OCI-LY7 (cell line): Measurements from ENCODE around the gene PPP1R14B. TPM values are rescaled to one million over a fixed set of nuclear protein-coding genes. Genes with fewer than 3 reads are reported as not detected.

Source experiments
- BruUV-seq: library from RNA; stranded (reverse); fragments of 400-500 nt; replicated peaks from 2 replicates; lab custom pipeline; 2021; lab: Mats Ljungman, UMichigan
- CTCF ChIA-PET: fragments of 300-600 bp; sonication (Branson Sonifier 250); formaldehyde crosslinking; loops from one replicate; lab custom pipeline; 2022; ENCODE audit warnings: antibody characterized with exemption; ENCODE audit not compliant: unreplicated experiment; lab: Charles Lee
- POLR2A ChIA-PET: fragments of 300-600 bp; sonication (Branson Sonifier 250); formaldehyde crosslinking; loops from one replicate; lab custom pipeline; 2022; ENCODE audit warnings: antibody characterized with exemption; lab: Charles Lee
- DNase-seq: peaks from one replicate; pipeline ENCODE4 v3.0.0-alpha.2; 2015; ENCODE audit warnings: low spot score
- H2AFZ ChIP-seq: fragments of 200-600 bp; sonication (generic), shearing (Covaris generic); 2 replicates; pipeline ENCODE4 v1.6.1; 2014; ENCODE audit warnings: mild to moderate bottlenecking, antibody characterized with exemption, low read length, moderate library complexity
- H3K27ac ChIP-seq: fragments of 200-600 bp; sonication (generic); 2 replicates; pipeline ENCODE4 v1.5.1; 2014; ENCODE audit warnings: mixed run types, low read depth, mild to moderate bottlenecking, moderate library complexity, low read length, inconsistent platforms; ENCODE audit not compliant: poor library complexity, severe bottlenecking
- H3K36me3 ChIP-seq: fragments of 200-600 bp; sonication (generic); 2 replicates; pipeline ENCODE4 v1.6.1; 2014; ENCODE audit warnings: mild to moderate bottlenecking, antibody characterized with exemption, low read length, moderate library complexity, mixed read lengths; ENCODE audit not compliant: insufficient read depth
- H3K4me1 ChIP-seq: fragments of 200-600 bp; sonication (generic); 2 replicates; pipeline ENCODE4 v1.5.1; 2014; ENCODE audit warnings: mild to moderate bottlenecking, low read length; ENCODE audit not compliant: insufficient read depth, poor library complexity, severe bottlenecking
- H3K4me2 ChIP-seq: fragments of 200-600 bp; sonication (generic); 2 replicates; pipeline ENCODE4 v1.6.1; 2014; ENCODE audit warnings: mild to moderate bottlenecking, low read length
- H3K4me3 ChIP-seq: fragments of 200-600 bp; sonication (generic); 2 replicates; pipeline ENCODE4 v1.5.1; 2014; ENCODE audit warnings: mild to moderate bottlenecking, low read depth, low read length; ENCODE audit not compliant: poor library complexity, severe bottlenecking
- H3K79me2 ChIP-seq: fragments of 200-600 bp; sonication (generic); 2 replicates; pipeline ENCODE4 v1.6.1; 2016; ENCODE audit warnings: low read depth, mild to moderate bottlenecking, low read length, moderate library complexity, mixed read lengths; ENCODE audit not compliant: insufficient read depth
- H3K9me2 ChIP-seq: fragments of 200-600 bp; sonication (generic); 2 replicates; pipeline ENCODE4 v1.6.1; 2016; ENCODE audit warnings: mild to moderate bottlenecking, low read length, mixed read lengths; ENCODE audit not compliant: insufficient read depth
- H3K9me3 ChIP-seq: fragments of 200-600 bp; sonication (generic); 2 replicates; pipeline ENCODE4 v1.6.1; 2014; ENCODE audit warnings: mild to moderate bottlenecking, mixed run types, low read length, mixed read lengths
- H4K20me1 ChIP-seq: fragments of 200-600 bp; sonication (generic); 2 replicates; pipeline ENCODE4 v1.6.1; 2014; ENCODE audit warnings: mild to moderate bottlenecking, antibody characterized with exemption, low read length, moderate library complexity, mixed read lengths; ENCODE audit not compliant: insufficient read depth
- EZH2phosphoT487 ChIP-seq: fragments of 200-600 bp; sonication (generic); IDR thresholded peaks from 2 replicates; pipeline ENCODE4 v1.6.1; 2018; ENCODE audit warnings: low read depth, borderline replicate concordance, mild to moderate bottlenecking, mixed run types, antibody characterized with exemption, low read length, moderate library complexity, mixed read lengths
- intact Hi-C: fragments of 100-400 bp; cut with micrococcal nuclease; formaldehyde crosslinking; loops from one replicate; pipeline ENCODE4 v1.10.0; 2022; ENCODE audit not compliant: unreplicated experiment
- total RNA-seq, 2 experiments: library from RNA; depleted of rRNA in 1 of 2; stranded (reverse); fragments of >200 nt in 1 of 2; shearing (Covaris generic) in 1 of 2; gene quantifications; 2 replicates each; pipeline ENCODE4 v1.2.3, GENCODE V29; 2014 to 2022
- TF ChIP-seq, protein P1 (sequence below): fragments of 200-600 bp; sonication (generic); conservative IDR thresholded peaks from 2 replicates; pipeline ENCODE4 v1.5.1; 2014; ENCODE audit warnings: mild to moderate bottlenecking, antibody characterized with exemption, low read length, moderate library complexity, mixed read lengths

Gene PPP1R14B
- total RNA-seq, 2 experiments from 2014 or later, result 198 to 223 TPM

GRCh38 chr11:64249563-64250414 is 3.0 kb upstream of the PPP1R14B start:
- no peak for DNase-seq
- H3K36me3 ChIP-seq, result peaks cover 5% of the 10 kb centered on the region; the same call in 1 of the 2 replicates
- peaks cover 60% of the 10 kb centered on the region for H3K4me1 ChIP-seq
- H3K4me2 ChIP-seq, result peak overlapping the region; percentile 24; the same call in 1 of the 2 replicates
- TF ChIP-seq, protein P1, sequence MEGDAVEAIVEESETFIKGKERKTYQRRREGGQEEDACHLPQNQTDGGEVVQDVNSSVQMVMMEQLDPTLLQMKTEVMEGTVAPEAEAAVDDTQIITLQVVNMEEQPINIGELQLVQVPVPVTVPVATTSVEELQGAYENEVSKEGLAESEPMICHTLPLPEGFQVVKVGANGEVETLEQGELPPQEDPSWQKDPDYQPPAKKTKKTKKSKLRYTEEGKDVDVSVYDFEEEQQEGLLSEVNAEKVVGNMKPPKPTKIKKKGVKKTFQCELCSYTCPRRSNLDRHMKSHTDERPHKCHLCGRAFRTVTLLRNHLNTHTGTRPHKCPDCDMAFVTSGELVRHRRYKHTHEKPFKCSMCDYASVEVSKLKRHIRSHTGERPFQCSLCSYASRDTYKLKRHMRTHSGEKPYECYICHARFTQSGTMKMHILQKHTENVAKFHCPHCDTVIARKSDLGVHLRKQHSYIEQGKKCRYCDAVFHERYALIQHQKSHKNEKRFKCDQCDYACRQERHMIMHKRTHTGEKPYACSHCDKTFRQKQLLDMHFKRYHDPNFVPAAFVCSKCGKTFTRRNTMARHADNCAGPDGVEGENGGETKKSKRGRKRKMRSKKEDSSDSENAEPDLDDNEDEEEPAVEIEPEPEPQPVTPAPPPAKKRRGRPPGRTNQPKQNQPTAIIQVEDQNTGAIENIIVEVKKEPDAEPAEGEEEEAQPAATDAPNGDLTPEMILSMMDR, result no peak
- TF ChIP-seq EZH2phosphoT487, result no peak
- no TSS peak for BruUV-seq
- no peaks in the 10 kb centered on the region for H3K9me3 ChIP-seq
- no peak overlapping the region for H3K4me3 ChIP-seq
- ChIA-PET CTCF (interaction anchor here (0.8 to 1.4 kb wide), 2 partner anchors 9 to 45 kb away, joined by 3 read pairs; no protein-coding TSS in a partner anchor), POLR2A (interaction anchor here (0.7 kb wide), 1 partner anchor 68 kb away, joined by 3 read pairs; the partner anchor contains the start of gene PRDX5)
- H2AFZ ChIP-seq, result no peak overlapping the region
- H3K9me2 ChIP-seq, result no peaks in the 10 kb centered on the region
- no peak overlapping the region for H3K27ac ChIP-seq
- H4K20me1 ChIP-seq, result no peaks in the 10 kb centered on the region
- intact Hi-C loops, result no loop called here
- H3K79me2 ChIP-seq, result peaks cover 15% of the 10 kb centered on the region

DNA sequence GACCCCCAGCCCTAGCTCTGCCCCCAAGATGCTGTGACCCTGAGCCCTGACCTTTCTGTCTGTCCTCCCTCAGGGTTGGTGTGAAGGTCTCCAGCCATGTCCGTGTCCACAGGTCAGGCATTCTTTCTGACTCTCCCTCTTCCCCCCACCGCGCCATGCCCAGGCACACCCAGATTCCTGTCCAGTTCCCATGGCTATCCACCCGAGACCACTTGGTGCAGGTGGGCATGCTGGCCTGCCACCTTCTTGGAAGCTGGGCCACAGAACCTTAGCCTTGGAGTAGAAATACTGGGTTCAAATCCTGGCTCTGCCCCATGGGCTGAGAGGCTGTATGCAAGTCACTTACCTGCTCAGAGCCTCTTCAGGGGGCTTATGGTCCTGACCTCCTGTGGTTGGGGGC is 2.3 kb upstream of the PPP1R14B start:
- H4K20me1 ChIP-seq, result no peaks in the 10 kb centered on the region
- H3K4me1 ChIP-seq, result peaks cover 64% of the 10 kb centered on the region
- intact Hi-C loops, result no loop called here
- H3K9me3 ChIP-seq, result no peaks in the 10 kb centered on the region
- H3K79me2 ChIP-seq, result peaks cover 17% of the 10 kb centered on the region
- BruUV-seq, result no TSS peak
- ChIA-PET CTCF (interaction anchor here (0.8 kb wide), 1 partner anchor 9 kb away, joined by 3 read pairs; no protein-coding TSS in a partner anchor), POLR2A (no interaction called here)
- no peak overlapping the region for H3K4me3 ChIP-seq
- H3K9me2 ChIP-seq, result no peaks in the 10 kb centered on the region
- no peak overlapping the region for H3K27ac ChIP-seq
- H3K36me3 ChIP-seq, result peaks cover 12% of the 10 kb centered on the region
- TF ChIP-seq, protein P1, result no peak
- no peak for TF ChIP-seq EZH2phosphoT487
- DNase-seq, result no peak
- H2AFZ ChIP-seq, result no peak overlapping the region
- H3K4me2 ChIP-seq, result peak overlapping the region; percentile 24; the same call in 1 of the 2 replicates

DNA sequence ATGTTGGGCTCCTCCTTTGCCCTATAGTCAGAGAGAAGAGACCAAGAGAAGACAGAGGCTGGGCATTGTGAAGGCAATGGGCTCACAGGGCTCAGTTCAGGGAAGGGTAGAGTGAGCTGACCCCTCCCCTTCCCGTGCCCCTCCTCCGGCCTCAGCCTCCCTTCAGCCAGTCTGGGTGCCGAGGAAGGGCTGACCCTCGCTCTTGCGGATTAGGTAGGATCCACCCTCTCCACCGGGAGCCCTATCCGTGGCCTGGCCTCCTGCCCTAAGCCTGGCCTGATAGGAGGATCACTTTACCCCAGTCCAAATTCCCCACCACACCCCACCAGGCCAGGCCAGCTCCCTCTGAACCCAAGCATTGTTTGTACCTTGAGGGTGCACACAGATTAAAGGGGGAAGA is 1.8 kb upstream of the PPP1R14B start:
- intact Hi-C loops, result no loop called here
- POLR2A ChIA-PET, result no interaction called here
- Histone ChIP-seq H3K9me3 (no peaks in the 10 kb centered on the region), H4K20me1 (no peaks in the 10 kb centered on the region), H3K4me2 (no peak overlapping the region), H3K36me3 (peaks cover 16% of the 10 kb centered on the region), H3K27ac (no peak overlapping the region), H3K9me2 (no peaks in the 10 kb centered on the region), H3K4me1 (peaks cover 65% of the 10 kb centered on the region), H3K4me3 (no peak overlapping the region), H2AFZ (no peak overlapping the region), H3K79me2 (peaks cover 17% of the 10 kb centered on the region)
- CTCF ChIA-PET, result no interaction called here
- no peak for TF ChIP-seq EZH2phosphoT487
- TF ChIP-seq, protein P1, result no peak
- BruUV-seq, result no TSS peak
- no peak for DNase-seq
